Fibroblast of mammary gland (primary cell): ENCODE data around the gene SFPQ.

ENCODE experiments used
- DNase-seq: peaks from one replicate; pipeline ENCODE4 v3.0.0-alpha.2; 2010; ENCODE audit warnings: low read depth
- H3K4me3 ChIP-seq: 2 replicates; pipeline ENCODE4 v1.5.1; 2011; ENCODE audit warnings: low read depth, mild to moderate bottlenecking, low read length, moderate library complexity; ENCODE audit not compliant: control insufficient read depth
- TF ChIP-seq, protein P1 (sequence below): conservative IDR thresholded peaks from 2 replicates; pipeline ENCODE4 v1.5.1; 2011; ENCODE audit warnings: low read depth, low read length, inconsistent platforms; ENCODE audit not compliant: control insufficient read depth, insufficient read depth

The SFPQ gene

DNA sequence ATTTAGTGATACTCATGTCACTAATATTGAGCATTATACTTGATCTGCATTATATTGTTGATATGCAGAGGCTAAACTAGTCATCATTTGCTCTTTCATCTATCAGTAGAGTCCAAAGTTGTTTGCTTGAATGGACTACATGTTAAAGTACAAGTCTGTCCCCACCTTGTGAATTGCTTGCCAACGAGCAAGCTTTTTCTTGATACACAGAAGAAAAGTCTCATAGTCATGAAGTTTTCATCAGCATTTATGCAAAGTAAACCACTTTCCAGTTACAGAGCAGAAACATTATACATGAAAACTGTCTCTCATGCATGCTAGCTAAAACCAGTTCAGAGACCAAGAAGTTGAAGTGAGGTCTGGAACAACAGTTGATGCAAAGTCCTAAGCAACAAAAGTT lies 13.0 kb downstream of the SFPQ start:
- TF ChIP-seq, protein P1, sequence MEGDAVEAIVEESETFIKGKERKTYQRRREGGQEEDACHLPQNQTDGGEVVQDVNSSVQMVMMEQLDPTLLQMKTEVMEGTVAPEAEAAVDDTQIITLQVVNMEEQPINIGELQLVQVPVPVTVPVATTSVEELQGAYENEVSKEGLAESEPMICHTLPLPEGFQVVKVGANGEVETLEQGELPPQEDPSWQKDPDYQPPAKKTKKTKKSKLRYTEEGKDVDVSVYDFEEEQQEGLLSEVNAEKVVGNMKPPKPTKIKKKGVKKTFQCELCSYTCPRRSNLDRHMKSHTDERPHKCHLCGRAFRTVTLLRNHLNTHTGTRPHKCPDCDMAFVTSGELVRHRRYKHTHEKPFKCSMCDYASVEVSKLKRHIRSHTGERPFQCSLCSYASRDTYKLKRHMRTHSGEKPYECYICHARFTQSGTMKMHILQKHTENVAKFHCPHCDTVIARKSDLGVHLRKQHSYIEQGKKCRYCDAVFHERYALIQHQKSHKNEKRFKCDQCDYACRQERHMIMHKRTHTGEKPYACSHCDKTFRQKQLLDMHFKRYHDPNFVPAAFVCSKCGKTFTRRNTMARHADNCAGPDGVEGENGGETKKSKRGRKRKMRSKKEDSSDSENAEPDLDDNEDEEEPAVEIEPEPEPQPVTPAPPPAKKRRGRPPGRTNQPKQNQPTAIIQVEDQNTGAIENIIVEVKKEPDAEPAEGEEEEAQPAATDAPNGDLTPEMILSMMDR: no peak
- no peak overlapping the region for H3K4me3 ChIP-seq
- DNase-seq: no peak

DNA sequence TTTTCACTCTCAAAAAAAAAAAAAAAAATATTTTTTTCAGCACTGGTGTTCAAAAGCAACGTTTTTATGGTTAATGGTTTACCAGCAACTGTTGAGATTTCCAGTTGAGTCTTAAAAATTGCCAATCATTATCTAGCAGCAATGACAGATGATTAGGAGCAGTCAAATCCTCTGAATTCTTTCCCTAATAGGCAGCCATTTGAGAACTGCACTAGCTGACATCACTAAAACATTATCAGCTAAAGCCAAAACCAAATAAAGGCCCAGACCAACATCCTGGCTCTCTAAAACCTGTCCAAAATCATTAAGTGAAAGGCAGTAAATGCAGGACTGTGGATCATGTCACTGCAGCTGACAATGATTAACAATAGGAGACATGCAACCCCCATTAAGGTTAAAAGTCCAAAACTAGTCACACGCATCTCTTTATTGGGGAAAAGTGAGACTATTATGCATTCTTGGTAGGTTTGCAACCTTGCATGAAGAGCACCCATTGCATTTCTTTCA lies 14.0 kb downstream of the SFPQ start:
- TF ChIP-seq, protein P1: no peak

DNA sequence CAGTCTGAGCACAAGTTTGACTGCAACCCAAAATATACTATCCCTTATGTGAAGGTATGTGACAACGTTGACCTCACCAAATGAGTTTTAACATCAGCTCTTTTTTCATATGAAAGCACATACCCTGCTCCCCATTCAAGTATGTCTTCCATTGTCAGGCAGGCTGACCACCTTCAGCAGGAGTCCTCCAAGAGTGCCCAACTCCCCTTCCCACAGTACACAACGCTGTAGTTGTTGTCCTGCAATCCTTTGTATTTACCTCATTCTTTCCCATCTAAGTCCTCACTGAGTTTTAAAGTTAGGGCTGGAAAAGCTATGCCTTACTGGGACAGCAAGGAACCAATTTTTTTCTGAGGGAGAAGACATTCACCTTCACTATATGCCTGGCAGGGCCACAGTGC lies 14.7 kb downstream of the SFPQ start:
- no peak overlapping the region for H3K4me3 ChIP-seq
- DNase-seq: no peak
- TF ChIP-seq, protein P1: no peak

More for the DNA sequence above, 14.0 kb downstream of the SFPQ start:
- no peak for DNase-seq
- no peak overlapping the region for H3K4me3 ChIP-seq

DNA sequence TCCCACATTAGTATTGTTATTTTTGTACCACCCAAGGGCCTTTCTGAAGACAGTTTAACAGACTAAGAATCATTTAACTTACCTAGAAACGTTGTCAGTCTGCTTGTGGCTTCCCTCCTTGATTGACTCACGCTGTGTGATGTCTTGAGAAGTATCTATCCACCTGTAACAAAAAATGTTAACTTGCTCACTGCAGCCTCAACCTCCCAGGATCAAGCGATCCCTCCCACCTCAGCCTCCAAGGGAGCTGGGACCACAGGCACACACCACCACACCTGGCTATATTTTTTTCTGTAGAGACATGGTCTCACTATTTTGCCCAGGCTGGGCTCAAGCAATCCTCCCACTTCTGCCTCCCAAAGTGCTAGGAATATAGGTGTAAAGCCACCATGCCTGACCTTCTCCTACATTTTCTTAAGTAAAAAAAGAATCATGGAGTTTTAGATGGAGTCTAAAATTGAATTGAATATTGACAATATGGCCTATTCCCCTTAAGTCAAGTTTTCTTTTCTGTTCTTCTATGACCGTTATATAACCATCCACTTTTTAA lies 15.6 kb downstream of the SFPQ start:
- TF ChIP-seq, protein P1: no peak
- H3K4me3 ChIP-seq: no peak overlapping the region
- DNase-seq: no peak

DNA sequence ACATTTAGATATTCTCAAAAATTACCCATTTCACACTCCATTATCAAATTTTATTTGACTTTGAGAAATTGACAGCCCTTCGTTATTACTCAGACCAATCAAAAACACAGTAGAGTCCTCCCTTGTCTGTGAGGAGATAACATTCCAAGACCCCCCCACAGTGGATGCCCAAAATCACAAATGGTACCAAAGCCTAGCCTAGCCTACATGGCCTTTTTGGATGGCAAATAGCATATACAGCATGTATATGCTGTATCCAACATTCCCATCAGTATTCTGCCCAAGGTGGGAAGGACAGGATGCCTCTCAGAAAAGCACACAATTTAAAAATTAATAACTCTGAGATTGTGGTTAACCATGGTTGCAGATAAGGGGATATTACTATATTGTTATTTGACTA lies 17.3 kb downstream of the SFPQ start:
- TF ChIP-seq, protein P1: no peak
- no peak for DNase-seq
- no peak overlapping the region for H3K4me3 ChIP-seq

DNA sequence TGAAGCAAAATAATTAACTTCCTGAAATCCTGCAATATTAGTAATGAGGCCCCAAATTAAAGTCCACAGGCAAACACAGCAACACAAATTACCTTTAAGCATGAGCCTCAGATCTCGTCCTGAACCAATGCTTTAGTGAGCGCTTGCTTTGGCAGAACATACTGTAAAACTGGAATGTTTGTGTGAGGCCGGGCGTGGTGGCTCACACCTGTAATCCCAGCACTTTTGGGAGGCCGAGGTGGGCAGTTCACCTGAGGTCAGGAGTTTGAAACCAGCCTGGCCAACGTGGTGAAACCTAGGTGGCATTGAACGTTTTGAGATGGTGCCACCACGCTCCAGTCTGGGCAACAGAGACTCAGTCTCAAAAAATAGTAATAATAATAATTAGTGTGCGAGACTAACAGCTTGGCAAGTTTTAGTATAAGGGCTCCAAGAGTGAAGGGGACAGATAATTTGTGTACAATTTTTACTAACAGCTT lies 17.8 kb downstream of the SFPQ start:
- no peak for DNase-seq
- H3K4me3 ChIP-seq: no peak overlapping the region
- TF ChIP-seq, protein P1: no peak
